ENCODE measurements around the gene TGFBR2. TPM values are rescaled to one million over a fixed set of nuclear protein-coding genes. Genes with fewer than 3 reads are reported as not detected.

TGFBR2 gene
- total and polyA plus RNA-seq, 4 donors: 13.9 to 61.2 (median 33.7) TPM

GRCh38 chr3:30641416-30642251, 35.2 kb downstream of the TGFBR2 start:
- Histone ChIP-seq H3K27me3 (ENCODE audit: control insufficient read depth in 4 of 4, insufficient read depth in 4 of 4, low read length in 3 of 4) (no peaks in the 10 kb centered on the region), H3K9me3 (ENCODE audit: control insufficient read depth in 4 of 4, low read length in 3 of 4) (no peaks in the 10 kb centered on the region), H3K4me1 (ENCODE audit: control insufficient read depth in 4 of 4, insufficient read depth in 4 of 4, low read length in 3 of 4) (peaks cover 3 to 23% (median 11%) of the 10 kb centered on the region in 4 donors), H3K27ac (ENCODE audit: low read depth in 1 of 2, low read length in 2 of 2) (no peak overlapping the region), H3K9ac (ENCODE audit: low read depth in 1 of 2, low read length in 2 of 2) (no peak overlapping the region), H3K4me3 (ENCODE audit: low read depth in 1 of 3, low read length in 3 of 3) (no peak overlapping the region), H3K36me3 (ENCODE audit: control insufficient read depth in 4 of 4, insufficient read depth in 3 of 4, low read depth in 1 of 4, low read length in 3 of 4) (peaks cover 2 to 11% (median 9%) of the 10 kb centered on the region in 4 donors)
- 83% methylated on average over 7 of the region's 7 CpGs for WGBS
- TF ChIP-seq CTCF (IDR thresholded peaks at IDR 0.05; ENCODE audit: low read depth, low read length, missing input control) (no peak), RAD21 (IDR thresholded peaks at IDR 0.05) (no peak), YY1 (IDR thresholded peaks at IDR 0.05) (no peak), HNF4G (IDR thresholded peaks at IDR 0.05) (no peak), FOXA1 (IDR thresholded peaks at IDR 0.05) (no peak), MAX (IDR thresholded peaks at IDR 0.05) (no peak), REST (IDR thresholded peaks at IDR 0.05) (no peak), FOXA2 (IDR thresholded peaks at IDR 0.05) (no peak), ATF3 (IDR thresholded peaks at IDR 0.05) (no peak), NR2F2 (IDR thresholded peaks at IDR 0.05) (no peak), RXRA (IDR thresholded peaks at IDR 0.05) (no peak), TAF1 (conservative IDR thresholded peaks at IDR 0.05) (no peak), HNF4A (conservative IDR thresholded peaks at IDR 0.05) (no peak), GABPA (IDR thresholded peaks at IDR 0.05 in 1 of 2, conservative IDR thresholded peaks at IDR 0.05 in 1 of 2) (no peak), JUND (IDR thresholded peaks at IDR 0.05) (no peak)
- no peak for DNase-seq (ENCODE audit: low spot score)

GRCh38 chr3:30642849-30643361, 36.5 kb downstream of the TGFBR2 start:
- Histone ChIP-seq H3K9me3 (ENCODE audit: control insufficient read depth in 4 of 4, low read length in 3 of 4) (no peaks in the 10 kb centered on the region), H3K9ac (ENCODE audit: low read depth in 1 of 2, low read length in 2 of 2) (no peak overlapping the region), H3K4me3 (ENCODE audit: low read depth in 1 of 3, low read length in 3 of 3) (no peak overlapping the region), H3K36me3 (ENCODE audit: control insufficient read depth in 4 of 4, insufficient read depth in 3 of 4, low read depth in 1 of 4, low read length in 3 of 4) (peaks cover 3 to 13% (median 8%) of the 10 kb centered on the region in 4 donors), H3K27ac (ENCODE audit: low read depth in 1 of 2, low read length in 2 of 2) (peak overlapping the region in 1 of 2 donors; percentile 47), H3K4me1 (ENCODE audit: control insufficient read depth in 4 of 4, insufficient read depth in 4 of 4, low read length in 3 of 4) (peaks cover 3 to 25% (median 12%) of the 10 kb centered on the region in 4 donors), H3K27me3 (ENCODE audit: control insufficient read depth in 4 of 4, insufficient read depth in 4 of 4, low read length in 3 of 4) (no peaks in the 10 kb centered on the region)
- no peak for DNase-seq (ENCODE audit: low spot score)
- 41% methylated on average over 4 of the region's 4 CpGs for WGBS
- TF ChIP-seq ATF3 (IDR thresholded peaks at IDR 0.05) (no peak), GABPA (IDR thresholded peaks at IDR 0.05 in 1 of 2, conservative IDR thresholded peaks at IDR 0.05 in 1 of 2) (no peak), HNF4A (conservative IDR thresholded peaks at IDR 0.05) (no peak), EGR1 (IDR thresholded peaks at IDR 0.05; ENCODE audit: low read depth in 2 of 2) (no peak), NR2F2 (IDR thresholded peaks at IDR 0.05) (no peak), SP1 (IDR thresholded peaks at IDR 0.05) (no peak), FOXA1 (IDR thresholded peaks at IDR 0.05) (no peak), HNF4G (IDR thresholded peaks at IDR 0.05) (no peak), ZBTB33 (IDR thresholded peaks at IDR 0.05) (no peak), RAD21 (IDR thresholded peaks at IDR 0.05) (no peak)
